K562 (cell line): Measurements from ENCODE around the gene TRIM14. TPM values are rescaled to one million over a fixed set of nuclear protein-coding genes. Genes with fewer than 3 reads are reported as not detected.
A peak's percentile ranks its signal among the peaks of the same experiment; 100 is the strongest.

Experiments used
- CAMTA2 ChIP-seq: fragments of 250-450 bp; sonication (Bioruptor Pico); conservative IDR thresholded peaks from 2 replicates; pipeline ENCODE4 v1.5.1; 2022
- EHMT2 ChIP-seq: fragments of 450-650 bp; IDR thresholded peaks from 2 replicates; pipeline ENCODE4 v1.6.1; 2018; ENCODE audit warnings: antibody characterized with exemption
- ETV6 ChIP-seq, 3 experiments: fragments of 150-350 bp in 1 of 3; sonication (generic) in 1 of 3; formaldehyde crosslinking in 1 of 3; IDR thresholded peaks; 2 replicates each; pipeline versions ENCODE4 v1.6.1 to v1.8.0; 2014 to 2022; ENCODE audit warnings: borderline replicate concordance in 2 of 3, low read depth in 2 of 3, antibody characterized with exemption in 1 of 3, low read length in 1 of 3, mild to moderate bottlenecking in 1 of 3, missing genetic modification reagents in 1 of 3
- FIP1L1 ChIP-seq: fragments of 200-400 bp; formaldehyde crosslinking; IDR thresholded peaks from 2 replicates; pipeline ENCODE4 v1.6.1; 2018; ENCODE audit warnings: mild to moderate bottlenecking, low read depth, low read length; ENCODE audit not compliant: poor library complexity, severe bottlenecking
- HDGF ChIP-seq: fragments of 450-650 bp; IDR thresholded peaks from 2 replicates; pipeline ENCODE4 v1.6.1; 2016
- HNRNPUL1 ChIP-seq: fragments of 200-400 bp; formaldehyde crosslinking; IDR thresholded peaks from 2 replicates; pipeline ENCODE4 v1.6.1; 2017; ENCODE audit warnings: low read length
- KLF6 ChIP-seq: fragments of 250-450 bp; sonication (Bioruptor Pico); IDR thresholded peaks from 2 replicates; pipeline ENCODE4 v1.4.0; 2020; ENCODE audit warnings: mild to moderate bottlenecking, moderate library complexity, borderline replicate concordance
- MECOM ChIP-seq: fragments of 250-450 bp; sonication (Bioruptor Pico); IDR thresholded peaks from 2 replicates; pipeline ENCODE4 v1.8.0; 2022; ENCODE audit warnings: inconsistent platforms
- MLX ChIP-seq, 2 experiments: fragments of 450-650 bp in 1 of 2; sonication (generic) in 1 of 2; formaldehyde crosslinking; conservative IDR thresholded peaks; 2 replicates each; pipeline versions ENCODE4 v1.4.0 to v1.8.1; 2020 to 2022; ENCODE audit warnings: mild to moderate bottlenecking in 1 of 2, missing genetic modification reagents in 1 of 2
- MXD1 ChIP-seq: fragments of 250-450 bp; sonication (Bioruptor Pico); IDR thresholded peaks from 2 replicates; pipeline ENCODE4 v1.8.0; 2021; ENCODE audit warnings: borderline replicate concordance, mild to moderate bottlenecking, moderate library complexity; ENCODE audit not compliant: poor library complexity, severe bottlenecking
- POLR2A ChIP-seq: fragments of 450-650 bp; conservative IDR thresholded peaks from 2 replicates; pipeline ENCODE4 v1.6.1; 2016
- RBM34 ChIP-seq: fragments of 200-400 bp; formaldehyde crosslinking; IDR thresholded peaks from 2 replicates; pipeline ENCODE4 v1.6.1; 2018; ENCODE audit warnings: low read length, borderline replicate concordance; ENCODE audit not compliant: insufficient read depth
- SRF ChIP-seq, 2 experiments: fragments of 250-450, 450-650 bp in 1 of 2; sonication (Bioruptor Pico) in 1 of 2; sonication (generic) in 1 of 2; formaldehyde crosslinking; IDR thresholded peaks; 2 replicates each; pipeline versions ENCODE4 v1.5.0 to v1.5.1; 2020 to 2022; ENCODE audit warnings: mild to moderate bottlenecking in 1 of 2, missing genetic modification reagents in 1 of 2
- ZBTB34 ChIP-seq: fragments of 250-450 bp; sonication (Bioruptor Pico); IDR thresholded peaks from 2 replicates; pipeline ENCODE4 v1.8.0; 2021; ENCODE audit warnings: mild to moderate bottlenecking, moderate library complexity
- ZBTB49 ChIP-seq: sonication (generic); formaldehyde crosslinking; IDR thresholded peaks from 2 replicates; pipeline ENCODE4 v1.8.0; 2022; ENCODE audit warnings: missing genetic modification reagents, mild to moderate bottlenecking, borderline replicate concordance
- ZNF224 ChIP-seq: sonication (generic); formaldehyde crosslinking; IDR thresholded peaks from 2 replicates; pipeline ENCODE4 v1.8.0; 2022; ENCODE audit warnings: mild to moderate bottlenecking, missing genetic modification reagents
- ZNF830 ChIP-seq: fragments of 250-450 bp; sonication (Bioruptor Pico); IDR thresholded peaks from 2 replicates; pipeline ENCODE4 v1.5.0; 2021; ENCODE audit warnings: mild to moderate bottlenecking
- ZZZ3 ChIP-seq: fragments of 450-650 bp; IDR thresholded peaks from 2 replicates; pipeline ENCODE4 v1.6.1; 2016; ENCODE audit warnings: antibody characterized with exemption, mild to moderate bottlenecking, moderate library complexity
- polyA plus RNA-seq, 8 experiments: library from polyadenylated mRNA; depleted of rRNA in 4 of 8; stranded (reverse) in 5 of 8; unstranded in 3 of 8; fragments of >200 nt; fragmentation: Nextera tagmentation in 2 of 8; fragmentation: Illumina TruSeq in 1 of 8; extraction: Ambion mirVana in 2 of 8; extraction: Trizol in 1 of 8; gene quantifications; 2 replicates each; pipeline versions ENCODE4 v1.2.1 to v1.2.3, GENCODE V29; 2011 to 2014; ENCODE audit warnings: inconsistent platforms in 1 of 8, missing spikeins in 1 of 8
- total RNA-seq, 7 experiments: library from RNA; depleted of rRNA in 6 of 7; stranded (reverse); fragments of >200 nt in 6 of 7; fragmentation: Illumina TruSeq in 2 of 7; extraction: Trizol in 2 of 7; gene quantifications; 2 replicates each; pipeline versions ENCODE4 v1.2.1 to v1.2.3, GENCODE V29; 2011 to 2021; ENCODE audit warnings: low replicate concordance in 1 of 7

TRIM14 gene
- total and polyA plus RNA-seq, 9 of the 15 experiments (the other 6 are each of a cell fraction or from before 2014, with no cell fraction given) = 7.6 to 41.0 (median 17.9) TPM

- TF ChIP-seq ZBTB34 (CRISPR knock-in tag) (no peak), RBM34 (no peak), ZBTB49 (CRISPR knock-in tag) (no peak), ZNF224 (CRISPR knock-in tag) (no peak), MXD1 (peak; percentile 19), ETV6 (IDR thresholded peaks at IDR 0.05; ENCODE audit: borderline replicate concordance in 1 of 2, low read depth in 2 of 2, low read length in 1 of 2) (no peak), ETV6 (CRISPR knock-in tag; IDR thresholded peaks at IDR 0.05; ENCODE audit: borderline replicate concordance) (no peak), ZNF830 (no peak), SRF (CRISPR knock-in tag; IDR thresholded peaks at IDR 0.05) (no peak), CAMTA2 (CRISPR knock-in tag) (no peak), EHMT2 (no peak), HDGF (no peak), KLF6 (CRISPR knock-in tag) (no peak), ZZZ3 (no peak), MLX (CRISPR knock-in tag; conservative IDR thresholded peaks at IDR 0.05) (no peak), MECOM (CRISPR knock-in tag) (no peak), HNRNPUL1 (no peak), FIP1L1 (peak; percentile 51), POLR2A (peak; percentile 95)
These were observed 62.5 kb downstream of the TRIM14 start, which contains the start of gene NANS (continued) for GRCh38 chr9:98056269-98057137.
